GM18873 (cell line): ENCODE data around the gene CEP131.
A peak's percentile ranks its signal among the peaks of the same experiment; 100 is the strongest.

Experiments
- ATAC-seq: cut with Tn5 transposase; IDR thresholded peaks from one replicate; pipeline ENCODE4 v1.9.1; 2021; ENCODE audit warnings: mild to moderate bottlenecking, moderate library complexity, moderate number of reproducible peaks; ENCODE audit not compliant: unreplicated experiment, low FRiP score

The CEP131 gene

DNA sequence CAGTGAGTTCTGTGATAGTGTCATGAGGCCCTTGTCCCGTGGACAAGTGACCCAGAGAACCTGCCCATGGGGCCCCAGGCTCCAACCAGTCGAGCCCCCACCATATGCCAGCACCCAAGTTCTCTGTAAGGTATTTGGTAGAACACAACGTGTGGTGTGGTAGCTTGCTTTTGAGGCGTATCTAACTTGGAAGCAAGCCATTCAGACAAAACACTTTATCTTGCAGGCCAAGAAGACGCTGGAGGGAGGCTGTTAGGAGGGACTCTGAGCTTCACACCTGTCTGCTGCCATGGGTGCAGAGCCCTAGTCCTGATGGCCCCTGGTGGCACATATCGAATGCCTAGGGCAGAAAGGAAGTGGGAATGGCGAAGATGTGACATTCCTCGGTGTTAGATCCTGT lies 18.0 kb upstream of the CEP131 start:
- ATAC-seq, result no peak

DNA sequence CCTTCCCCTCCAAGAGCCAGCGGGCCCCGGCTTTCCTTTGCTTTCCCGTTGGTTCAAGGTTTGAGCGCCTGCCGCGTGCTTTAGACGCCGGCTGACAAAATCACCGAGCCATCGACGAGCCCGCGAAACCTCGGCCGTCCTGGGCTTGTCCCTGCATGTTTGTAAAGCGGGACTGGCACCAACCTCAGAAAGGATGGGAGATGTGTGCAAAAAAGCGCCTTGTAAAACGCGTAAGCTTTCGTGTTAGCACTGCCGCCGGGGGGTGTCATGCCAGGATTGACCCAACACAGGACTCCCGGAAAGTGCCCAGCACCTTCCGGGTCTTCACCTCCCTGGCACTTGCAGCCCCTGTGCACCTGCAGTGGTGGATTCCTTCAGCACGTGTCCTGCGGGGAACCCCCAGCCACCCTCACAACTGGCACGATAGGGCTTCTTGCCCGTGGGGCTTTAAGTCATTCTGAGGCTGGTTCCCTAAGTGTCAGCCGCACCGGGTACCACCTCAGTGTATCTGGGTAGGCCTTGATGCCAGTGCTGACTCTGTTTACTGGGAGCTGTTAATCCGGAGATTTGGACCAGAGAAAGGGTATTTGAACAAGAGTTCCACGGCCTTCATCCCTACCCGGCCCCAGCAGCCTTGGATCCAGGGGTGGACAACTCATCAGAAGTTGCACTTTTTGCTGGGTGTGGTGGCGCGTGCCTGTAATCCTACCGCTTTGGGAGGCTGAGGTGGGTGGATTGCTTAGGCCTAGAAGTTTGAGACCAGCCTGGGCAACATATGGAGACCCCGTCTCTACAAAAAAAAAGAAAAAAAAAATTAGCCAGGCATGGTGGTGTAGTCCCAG lies 17.2 kb upstream of the CEP131 start:
- ATAC-seq, result no peak

DNA sequence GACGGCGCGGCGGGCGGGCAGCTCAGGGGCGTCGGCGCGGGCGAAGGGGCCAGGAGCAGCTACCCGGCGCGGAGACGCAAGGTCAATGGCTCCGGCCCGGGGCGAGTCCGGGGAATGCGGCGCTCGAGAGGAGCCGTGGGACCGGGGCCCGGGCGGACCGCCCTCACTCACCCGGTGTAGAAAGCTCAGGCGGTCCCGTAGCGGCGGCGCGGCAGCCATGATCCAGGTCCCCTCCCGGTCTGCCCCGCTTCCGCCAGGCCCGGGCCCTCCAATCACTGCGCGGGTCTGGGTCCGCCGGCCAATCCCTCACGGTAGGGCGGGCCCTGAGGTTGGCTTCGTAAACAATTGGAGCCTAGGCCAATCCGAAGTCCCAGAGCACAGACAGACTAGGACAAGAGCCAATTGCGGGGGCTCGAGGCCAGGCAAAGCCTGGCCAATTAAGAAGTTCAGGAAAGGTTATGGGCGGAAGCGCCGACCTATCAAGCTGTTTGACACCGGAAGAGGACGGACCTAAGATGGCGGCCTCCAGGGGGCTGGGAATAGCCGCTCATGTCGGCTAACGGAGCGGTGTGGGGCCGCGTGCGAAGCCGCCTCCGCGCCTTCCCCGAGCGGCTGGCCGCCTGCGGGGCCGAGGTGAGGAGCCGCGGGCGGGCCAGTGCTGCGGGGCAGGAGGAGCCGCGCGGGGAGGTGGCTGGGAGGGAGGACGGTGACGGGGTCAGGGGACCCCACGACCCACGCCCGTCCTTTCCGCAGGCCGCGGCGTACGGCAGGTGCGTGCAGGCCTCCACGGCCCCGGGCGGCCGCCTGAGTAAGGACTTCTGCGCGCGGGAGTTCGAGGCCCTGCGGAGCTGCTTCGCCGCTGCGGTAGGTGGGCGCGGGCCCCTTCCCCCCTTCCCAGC lies 16.3 kb upstream of the CEP131 start, which contains the start of the genes NDUFAF8 and TEPSIN:
Gene NDUFAF8 (plus strand): TSS at position 504 of the 899 bp plus-strand sequence. CDS start 46 bp downstream, at position 550.
Gene TEPSIN (minus strand): TSS at position 241 of the 899 bp plus-strand sequence. CDS start 22 bp downstream, at position 219.
- peak; percentile 92 for ATAC-seq

DNA sequence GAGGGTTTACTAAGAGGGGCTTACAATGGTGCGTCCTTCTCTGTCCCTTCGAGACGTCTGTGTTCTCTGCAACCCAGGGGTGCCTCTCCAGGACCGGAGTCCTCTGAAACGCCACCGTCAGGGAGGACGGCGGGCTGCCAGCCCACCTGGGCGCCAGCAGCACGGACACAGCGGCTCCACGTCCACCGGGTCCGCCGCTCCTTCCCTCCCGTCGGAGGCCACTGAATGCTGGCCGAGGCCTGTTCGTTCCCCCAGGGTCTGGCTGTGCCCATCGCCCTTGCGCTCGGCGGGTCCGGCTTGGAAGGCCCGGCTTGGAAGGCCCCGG lies 15.7 kb upstream of the CEP131 start:
- no peak for ATAC-seq

DNA sequence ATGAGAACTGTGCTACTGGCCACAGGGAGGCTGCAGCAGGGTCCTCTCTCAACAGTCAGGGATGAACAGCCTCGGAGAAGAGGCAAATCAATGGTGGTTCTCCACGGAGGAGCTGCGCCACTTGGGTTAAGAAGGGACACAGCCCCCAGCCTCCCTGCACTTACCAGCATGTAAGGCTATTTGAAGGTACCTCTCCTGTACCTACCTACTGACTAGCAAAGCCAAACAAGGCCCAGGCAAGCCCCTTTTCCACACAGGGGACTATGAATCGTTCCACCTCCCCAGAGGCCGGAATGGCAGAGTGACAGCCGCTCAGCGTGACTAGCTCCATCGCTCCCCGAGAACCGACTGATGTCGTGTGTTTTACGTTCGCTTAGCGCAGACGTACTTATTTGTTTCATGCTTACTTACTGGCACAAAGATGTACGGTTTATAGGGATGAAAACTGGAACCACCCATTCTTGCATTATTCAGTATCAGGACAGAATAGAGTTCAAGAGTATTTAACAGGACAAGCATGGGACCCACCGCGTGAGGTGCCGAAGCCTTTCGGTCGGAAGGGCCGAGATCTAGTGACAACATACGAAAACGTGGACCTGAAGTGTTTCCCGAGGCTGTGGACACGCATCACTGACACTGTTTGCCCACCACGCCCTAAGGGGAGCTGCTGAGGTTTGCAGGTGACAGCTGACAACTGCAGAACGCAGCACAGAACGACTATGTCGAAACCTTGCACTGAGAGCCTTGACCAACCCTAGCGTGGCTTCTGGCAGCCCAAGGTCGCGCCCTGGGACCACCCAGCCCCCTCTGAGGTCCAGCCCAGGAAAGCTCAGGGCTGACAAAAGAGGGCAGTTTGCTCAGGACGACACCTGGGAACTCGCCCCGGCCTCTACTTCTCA lies 15.1 kb upstream of the CEP131 start:
- ATAC-seq, result no peak

DNA sequence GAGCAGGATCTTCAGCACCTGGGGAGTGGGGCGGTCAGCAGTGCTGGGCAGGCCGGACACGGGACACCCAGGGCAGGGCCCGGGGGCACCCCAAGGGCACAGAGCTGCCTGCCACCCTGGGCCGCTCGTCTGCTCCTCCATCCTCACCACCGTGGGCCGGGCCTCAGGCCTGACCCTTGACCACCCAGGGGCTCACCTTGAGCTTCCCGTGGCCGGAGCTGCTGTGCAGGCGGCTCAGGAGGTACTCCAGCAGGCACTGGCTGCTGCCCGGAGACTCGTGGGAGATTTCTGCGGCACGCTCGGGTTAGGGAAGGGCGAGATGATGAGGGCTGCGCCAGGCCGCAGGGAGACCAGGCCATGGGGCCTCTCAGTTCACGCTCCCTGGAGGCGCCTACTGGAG lies 14.0 kb upstream of the CEP131 start:
- no peak for ATAC-seq

DNA sequence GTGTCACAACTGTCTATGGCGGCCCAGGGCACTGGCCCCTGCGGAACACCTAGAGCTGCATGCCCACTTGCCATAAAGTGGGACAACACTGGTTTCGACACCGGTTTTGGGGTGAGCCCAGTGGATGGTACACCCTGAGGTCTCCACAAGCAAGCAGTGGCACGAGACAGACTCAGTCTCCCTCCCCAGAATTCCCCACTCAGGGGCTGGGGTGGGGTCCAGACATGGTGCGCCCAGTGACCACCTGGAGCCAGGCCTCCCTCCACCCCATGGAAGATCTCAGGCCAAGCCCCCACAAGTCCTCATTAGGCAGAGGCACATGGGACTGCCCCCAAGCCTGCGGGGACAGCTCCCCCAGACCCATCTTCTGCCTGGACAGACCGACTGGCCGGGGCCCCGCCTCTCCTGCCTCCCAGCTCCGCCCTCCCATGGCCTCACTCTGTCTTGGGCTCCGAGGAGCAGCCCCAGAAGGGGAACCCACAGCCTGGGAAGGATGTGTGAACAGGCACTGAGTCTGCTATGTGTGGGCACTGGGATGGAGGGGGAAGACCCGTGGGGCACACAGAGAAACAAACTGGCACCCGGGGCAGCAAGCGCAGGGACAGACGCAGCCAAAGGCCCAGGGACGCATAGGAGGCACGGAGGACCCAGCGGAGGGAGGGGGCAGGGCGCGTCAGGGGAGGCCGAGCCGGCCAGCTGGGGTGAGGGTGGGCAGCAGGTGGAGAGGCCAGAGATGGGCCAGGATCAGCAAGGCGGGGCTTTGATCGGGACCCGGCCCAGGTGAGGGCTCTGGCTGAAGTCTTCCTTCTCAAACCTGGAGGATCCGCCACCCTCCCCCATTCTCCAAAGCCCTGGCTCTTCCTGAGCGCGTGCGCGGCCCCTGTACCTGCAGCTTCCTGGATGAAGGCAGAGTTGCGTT lies 13.3 kb upstream of the CEP131 start:
- ATAC-seq, result no peak

DNA sequence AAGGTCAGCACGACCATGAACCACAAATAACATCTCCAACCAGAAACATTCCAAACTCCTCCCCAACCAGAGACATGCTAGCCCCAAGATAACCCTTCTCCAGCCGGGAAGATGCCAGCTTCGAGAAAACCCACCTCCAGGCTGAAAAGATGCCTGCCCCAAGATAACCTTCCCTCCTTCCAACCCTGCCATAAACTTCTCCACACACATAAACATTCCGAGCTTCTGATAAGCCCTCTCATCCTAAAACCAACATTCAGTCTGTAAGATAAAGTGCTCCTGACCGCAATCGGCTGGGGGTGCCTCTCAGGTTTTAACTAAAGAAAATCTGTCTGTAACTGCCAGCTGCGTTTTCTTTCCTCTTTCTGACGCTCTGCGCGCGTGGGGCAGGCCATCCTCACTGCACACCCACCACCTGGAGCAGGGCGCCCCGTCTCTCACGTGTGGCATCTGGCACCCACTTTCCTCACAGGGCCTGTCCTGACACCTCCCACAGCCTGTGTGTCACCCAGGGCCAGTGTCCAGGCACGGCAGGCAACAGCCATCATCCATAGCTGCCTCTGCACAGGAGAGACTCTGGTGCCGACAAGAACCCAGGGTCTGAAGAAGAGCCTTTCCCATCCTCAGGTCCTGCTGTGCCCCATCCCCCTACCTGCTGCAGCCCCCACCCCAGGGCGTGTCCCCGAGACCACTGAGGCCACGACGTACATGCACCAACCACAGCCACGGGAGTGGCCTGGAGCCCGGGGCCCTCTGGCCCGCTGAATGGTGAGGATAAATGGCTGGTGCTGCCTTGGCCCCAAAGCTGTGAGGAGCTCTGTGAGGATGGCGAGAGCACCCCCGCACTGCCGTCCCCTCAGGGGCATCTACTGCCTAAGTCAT lies 12.4 kb upstream of the CEP131 start:
- no peak for ATAC-seq

DNA sequence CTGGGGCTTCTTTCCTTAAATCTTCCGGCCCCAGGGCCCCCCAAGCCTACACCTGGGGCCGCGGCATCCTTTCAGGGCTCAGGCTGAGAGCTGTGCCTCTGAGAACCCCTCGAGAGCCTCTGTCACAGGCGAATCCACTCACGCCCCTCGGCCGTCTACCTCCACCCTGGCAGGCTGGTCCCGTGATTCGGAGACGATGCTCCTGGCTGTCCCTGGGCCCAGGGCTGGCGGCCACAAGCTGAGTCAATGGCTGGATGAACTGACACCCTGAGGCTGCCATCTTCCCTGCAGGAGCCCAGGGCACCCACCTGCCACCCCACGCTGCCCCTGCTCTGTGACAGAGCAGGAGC lies 11.7 kb upstream of the CEP131 start:
- ATAC-seq, result no peak

DNA sequence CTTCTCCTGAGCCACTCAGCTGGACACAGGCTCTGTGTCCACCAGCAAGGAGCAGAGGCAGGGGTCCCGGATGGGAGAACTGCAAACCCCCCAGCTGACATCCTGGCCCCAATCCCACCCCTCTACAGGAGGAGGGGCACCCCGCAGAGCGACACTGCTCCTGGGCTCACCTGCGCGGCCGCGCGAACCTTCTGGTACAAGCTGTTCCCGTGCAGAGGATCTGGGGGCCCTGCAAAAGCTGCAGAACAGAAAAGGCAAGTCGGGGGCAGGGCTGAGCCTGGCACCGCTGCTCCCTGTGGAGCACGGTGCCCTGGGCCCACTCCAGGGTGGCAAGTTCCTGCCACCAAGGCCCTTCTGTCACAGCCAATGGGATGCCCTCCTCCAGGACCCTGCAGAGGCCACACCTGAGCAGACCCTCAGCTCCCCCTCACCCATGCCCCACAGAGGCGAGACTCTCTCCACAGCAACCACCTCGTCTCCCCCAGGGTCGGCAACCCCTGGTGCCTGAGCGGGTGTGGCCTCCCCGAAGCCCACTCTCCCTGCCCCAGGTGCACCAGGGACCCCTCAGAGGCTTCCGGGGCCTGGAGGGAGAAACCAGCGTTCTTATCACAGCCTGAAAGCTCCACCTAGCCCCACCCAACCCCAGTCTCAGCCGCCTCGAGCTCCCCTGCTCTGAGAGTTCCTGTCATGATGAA lies 11.2 kb upstream of the CEP131 start:
- no peak for ATAC-seq

DNA sequence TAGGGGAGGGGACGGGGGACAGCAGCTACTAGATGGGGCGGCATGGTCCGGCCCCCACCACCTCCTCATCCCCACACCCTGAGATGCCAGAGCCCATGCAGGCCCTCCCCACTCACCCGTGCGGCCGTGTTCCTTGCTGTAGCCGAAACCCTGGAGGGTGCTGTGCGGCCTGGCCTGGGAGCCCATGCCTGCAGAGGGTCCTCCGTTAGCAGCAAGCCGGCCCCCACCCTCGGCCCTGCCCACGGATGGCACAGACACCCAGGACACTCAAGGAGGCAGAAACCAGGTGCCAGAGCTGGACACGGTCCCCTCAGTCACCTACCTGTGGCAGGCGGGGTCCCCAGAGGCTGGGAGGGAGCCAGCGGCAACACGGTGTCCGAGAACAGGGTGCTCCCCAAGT lies 10.6 kb upstream of the CEP131 start:
- no peak for ATAC-seq

DNA sequence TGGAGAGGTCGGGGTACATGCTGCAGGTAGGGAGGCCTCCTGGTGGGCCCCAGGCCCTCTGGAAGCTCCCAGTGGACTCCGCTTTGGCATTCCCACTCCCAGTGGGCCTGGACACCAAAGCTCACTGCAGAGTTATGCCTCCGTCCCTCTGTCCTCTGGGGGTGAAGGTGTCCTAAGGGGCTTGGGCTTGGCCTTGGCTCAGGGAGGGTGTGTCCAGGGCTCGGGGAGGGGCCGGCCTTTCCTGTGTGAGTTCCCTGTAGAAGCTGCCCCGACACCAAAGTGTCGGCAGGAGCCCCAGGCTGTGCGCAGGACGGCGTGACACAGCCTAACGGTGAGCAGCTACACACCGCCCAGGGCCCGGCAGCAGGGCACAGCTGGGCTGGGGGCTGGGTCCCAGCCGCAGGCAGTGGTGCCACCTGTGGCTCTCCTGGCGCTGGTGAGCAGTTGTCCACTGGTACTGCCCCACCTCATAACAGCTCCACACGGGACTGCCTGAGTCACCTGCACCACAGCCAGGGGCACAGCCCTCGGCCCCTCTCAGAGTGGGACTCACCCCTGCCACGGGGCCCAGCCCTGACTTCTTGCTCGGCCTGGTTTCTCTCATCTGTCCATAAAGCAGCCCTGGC lies 10.0 kb upstream of the CEP131 start:
- no peak for ATAC-seq

DNA sequence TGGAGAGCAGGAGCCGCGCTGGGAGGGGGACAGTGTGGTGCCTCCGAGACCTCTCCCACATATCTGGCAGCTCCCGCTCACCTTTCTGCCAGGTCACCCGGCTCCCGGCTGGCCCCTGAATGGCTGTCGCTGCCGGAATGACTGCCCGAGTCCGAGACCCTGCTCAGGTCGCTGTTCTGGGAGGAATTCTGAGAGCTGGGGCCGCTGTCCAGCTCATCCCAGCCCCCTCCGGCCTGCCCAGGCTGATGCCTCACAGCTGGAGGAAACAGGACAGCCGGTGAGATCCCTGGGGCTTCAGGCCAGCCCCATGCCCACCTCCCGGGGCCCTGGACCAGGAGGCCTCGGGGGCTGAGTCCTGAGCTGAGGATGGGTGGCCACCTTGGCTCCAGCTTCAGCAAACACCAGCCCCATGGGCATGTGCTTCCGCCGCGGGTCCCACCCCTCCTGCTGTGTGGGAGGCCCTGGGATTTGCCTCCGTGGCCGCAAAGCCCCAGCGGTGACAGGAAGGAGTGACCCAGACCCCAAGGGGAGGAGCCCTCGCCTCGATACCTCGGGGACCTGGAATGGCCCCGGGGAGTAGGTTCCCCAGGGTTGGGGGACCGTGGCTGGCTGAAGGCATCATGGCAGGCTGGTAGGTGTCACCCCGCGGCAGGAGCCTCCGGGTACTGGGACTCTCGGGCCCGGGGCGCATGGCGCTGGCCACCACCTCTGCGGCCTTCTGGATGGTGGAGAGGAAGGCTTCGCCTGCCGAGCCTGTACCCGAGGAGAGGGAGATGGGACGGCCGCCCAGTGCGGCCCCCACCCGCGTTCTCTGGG lies 9.2 kb upstream of the CEP131 start:
- no peak for ATAC-seq

DNA sequence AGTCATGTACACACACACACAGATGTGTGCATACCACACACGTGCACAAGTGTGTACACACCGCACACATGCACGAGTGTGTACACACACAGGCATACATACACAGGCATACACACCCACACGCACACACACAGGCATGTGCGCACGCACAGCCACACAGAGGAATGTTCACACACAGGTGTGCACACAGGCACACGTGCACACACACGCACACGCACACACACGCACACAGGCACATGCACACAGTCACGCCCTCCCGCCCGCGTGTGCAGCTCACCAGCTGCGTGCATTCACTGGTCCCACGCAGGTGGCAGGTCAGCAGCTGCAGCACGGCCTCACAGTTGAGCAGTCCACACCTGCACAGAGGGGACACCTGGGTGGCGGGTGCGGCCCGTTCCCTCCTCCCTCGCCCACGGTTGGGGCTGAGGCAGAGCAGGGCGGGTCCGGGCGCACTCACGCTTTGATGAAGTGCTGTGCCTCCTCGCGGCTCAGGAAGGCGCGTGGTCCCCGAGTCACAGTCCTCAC lies 8.4 kb upstream of the CEP131 start:
- ATAC-seq, result no peak

DNA sequence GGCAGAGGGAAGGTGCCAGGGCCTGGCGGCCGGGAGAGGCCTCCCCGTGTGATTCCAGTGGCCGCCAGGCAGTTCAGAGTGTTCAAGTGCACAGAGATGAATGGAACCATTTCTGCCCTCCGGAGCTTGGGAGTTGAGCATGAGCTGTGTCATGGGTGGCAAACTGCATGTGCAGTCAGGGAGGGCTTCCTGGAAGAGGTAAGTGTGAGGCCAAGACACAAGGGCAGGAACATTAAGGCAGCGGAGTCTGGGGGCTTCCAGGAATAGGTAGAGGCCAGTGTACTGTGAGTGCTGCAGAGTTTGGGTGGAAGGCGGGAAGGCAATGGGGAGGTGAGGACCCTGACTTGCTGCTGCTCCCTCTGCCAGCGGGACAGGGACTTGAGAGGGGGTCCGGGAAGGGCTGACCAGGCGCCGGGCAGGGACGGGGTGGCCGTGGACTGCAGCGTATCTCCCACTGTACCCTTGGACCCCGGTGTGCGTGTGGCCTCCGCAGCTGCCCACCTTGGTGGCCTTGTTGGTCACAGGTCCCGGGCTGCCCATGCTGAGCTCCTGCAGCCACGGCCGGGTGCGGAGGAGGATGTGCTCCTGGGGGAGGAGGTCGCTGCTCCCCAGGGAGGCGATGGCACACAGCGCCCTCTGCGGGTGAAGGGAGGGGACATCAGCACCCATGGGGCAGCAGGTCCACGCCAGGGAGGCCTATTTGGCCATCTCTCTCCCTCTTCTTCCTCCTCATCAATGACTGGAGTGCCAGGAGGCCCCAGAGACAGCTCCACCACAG lies 7.5 kb upstream of the CEP131 start:
- ATAC-seq, result no peak

DNA sequence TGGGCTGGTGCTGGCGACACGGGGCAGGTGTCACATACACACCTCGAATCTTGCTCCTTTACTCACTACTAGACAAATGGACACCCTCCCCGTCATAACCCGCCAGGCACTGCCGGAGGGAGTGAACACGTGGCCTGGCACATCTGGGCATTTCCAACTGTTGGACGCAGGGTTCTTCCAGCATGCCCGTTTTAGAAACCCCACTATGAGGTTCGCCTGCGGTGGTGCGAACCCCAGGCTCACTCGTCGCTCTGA lies 6.8 kb upstream of the CEP131 start:
- no peak for ATAC-seq
